Subcutaneous abdominal adipose tissue (tissue), 5 donors: ENCODE data around the gene SLC37A2.

ENCODE experiments used
- H3K27ac ChIP-seq: one replicate; pipeline ENCODE4 v1.7.0; 2013; ENCODE audit warnings: low read depth, mild to moderate bottlenecking, inconsistent platforms, low read length, moderate library complexity
- H3K27me3 ChIP-seq, 5 donors: one replicate each; pipeline ENCODE4 v1.7.0; 2013; ENCODE audit warnings: low read length in 5 of 5, inconsistent platforms in 1 of 5; ENCODE audit not compliant: control insufficient read depth in 5 of 5, insufficient read depth in 4 of 5
- H3K36me3 ChIP-seq, 5 donors: one replicate each; pipeline ENCODE4 v1.7.0; 2013; ENCODE audit warnings: low read length in 5 of 5; ENCODE audit not compliant: control insufficient read depth in 5 of 5, insufficient read depth in 5 of 5
- H3K4me1 ChIP-seq, 5 donors: one replicate each; pipeline ENCODE4 v1.7.0; 2013; ENCODE audit warnings: low read length in 5 of 5, mild to moderate bottlenecking in 3 of 5, moderate library complexity in 1 of 5; ENCODE audit not compliant: control insufficient read depth in 5 of 5, insufficient read depth in 5 of 5
- H3K4me3 ChIP-seq, 5 donors: one replicate each; pipeline ENCODE4 v1.7.0; 2013; ENCODE audit warnings: low read length in 5 of 5, low read depth in 1 of 5
- H3K9ac ChIP-seq, 5 donors: one replicate each; pipeline ENCODE4 v1.7.0; 2013; ENCODE audit warnings: low read length in 5 of 5, mild to moderate bottlenecking in 4 of 5, moderate library complexity in 3 of 5
- H3K9me3 ChIP-seq, 5 donors: one replicate each; pipeline ENCODE4 v1.7.0; 2013; ENCODE audit warnings: low read length in 5 of 5; ENCODE audit not compliant: control insufficient read depth in 5 of 5
- donor health status: healthy.
- donor health status: healthy.
- donor health status: healthy.
- donor health status: healthy.
- donor health status: healthy.

SLC37A2 gene

GRCh38 chr11:125075242-125075625 is 12.1 kb downstream of the SLC37A2 start:
- no peak overlapping the region for H3K27ac ChIP-seq
- H3K4me1 ChIP-seq: peaks cover 2 to 43% (median 10%) of the 10 kb centered on the region in 5 donors
- H3K4me3 ChIP-seq: no peak overlapping the region
- peaks cover 0 to 12% (median 11%) of the 10 kb centered on the region in 5 donors for H3K27me3 ChIP-seq
- H3K36me3 ChIP-seq: peaks cover 0 to 3% (median 0%) of the 10 kb centered on the region in 5 donors
- H3K9ac ChIP-seq: peak overlapping the region in 1 of 5 donors; percentile 0
- H3K9me3 ChIP-seq: no peaks in the 10 kb centered on the region

- Histone ChIP-seq H3K9me3 (no peaks in the 10 kb centered on the region), H3K4me3 (no peak overlapping the region), H3K27me3 (peaks cover 0 to 12% (median 7%) of the 10 kb centered on the region in 5 donors), H3K36me3 (peaks cover 0 to 3% (median 2%) of the 10 kb centered on the region in 5 donors), H3K27ac (no peak overlapping the region), H3K4me1 (peaks cover 0 to 36% (median 9%) of the 10 kb centered on the region in 5 donors), H3K9ac (no peak overlapping the region)
Observed at GRCh38 chr11:125075900-125076317, 12.8 kb downstream of the SLC37A2 start.

DNA sequence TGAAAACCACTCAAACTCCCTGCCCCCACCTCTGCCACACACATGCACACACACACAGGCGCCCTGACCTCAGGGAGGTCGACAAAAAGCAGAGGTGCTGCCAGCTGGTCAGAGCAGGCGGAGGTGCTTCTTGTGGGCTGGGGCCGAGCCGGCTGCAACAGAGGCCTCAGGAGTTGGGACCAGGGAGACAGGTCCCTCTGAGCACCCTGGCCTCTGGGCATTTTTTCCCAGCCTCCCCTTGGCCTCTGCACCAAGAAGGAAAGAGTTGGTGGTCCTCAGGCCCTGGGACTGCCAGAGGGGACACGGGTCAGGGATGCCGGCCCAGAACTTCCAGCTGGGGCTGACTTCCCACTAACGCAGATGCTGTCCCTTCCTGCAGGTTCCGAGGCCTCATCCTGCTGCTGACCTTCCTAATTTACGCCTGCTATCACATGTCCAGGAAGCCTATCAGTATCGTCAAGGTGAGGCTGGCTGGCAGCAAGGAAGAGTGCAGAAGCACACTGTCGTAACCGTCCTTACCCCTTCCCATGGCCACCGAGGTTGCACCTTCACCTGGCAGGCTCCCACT is 13.4 kb downstream of the SLC37A2 start:
- Histone ChIP-seq H3K9me3 (no peaks in the 10 kb centered on the region), H3K27ac (no peak overlapping the region), H3K9ac (no peak overlapping the region), H3K27me3 (peaks cover 0 to 12% (median 7%) of the 10 kb centered on the region in 5 donors), H3K4me3 (no peak overlapping the region), H3K4me1 (peaks cover 0 to 31% (median 3%) of the 10 kb centered on the region in 5 donors), H3K36me3 (peaks cover 0 to 7% (median 3%) of the 10 kb centered on the region in 5 donors)

- Histone ChIP-seq H3K27me3 (peaks cover 0 to 12% (median 5%) of the 10 kb centered on the region in 5 donors), H3K4me1 (peaks cover 0 to 25% (median 0%) of the 10 kb centered on the region in 5 donors), H3K9ac (no peak overlapping the region), H3K9me3 (no peaks in the 10 kb centered on the region), H3K27ac (no peak overlapping the region), H3K36me3 (peaks cover 0 to 15% (median 3%) of the 10 kb centered on the region in 5 donors), H3K4me3 (no peak overlapping the region)
Observed at GRCh38 chr11:125078016-125078415, 14.9 kb downstream of the SLC37A2 start.

GRCh38 chr11:125078516-125079140 is 15.5 kb downstream of the SLC37A2 start:
- H3K27me3 ChIP-seq: peaks cover 3 to 12% (median 5%) of the 10 kb centered on the region in 5 donors
- H3K36me3 ChIP-seq: peaks cover 0 to 21% (median 5%) of the 10 kb centered on the region in 5 donors
- H3K4me3 ChIP-seq: no peak overlapping the region
- no peaks in the 10 kb centered on the region for H3K9me3 ChIP-seq
- no peak overlapping the region for H3K9ac ChIP-seq
- no peak overlapping the region for H3K27ac ChIP-seq
- peaks cover 0 to 19% (median 0%) of the 10 kb centered on the region in 5 donors for H3K4me1 ChIP-seq

- peaks cover 4 to 12% (median 7%) of the 10 kb centered on the region in 5 donors for H3K27me3 ChIP-seq
- no peak overlapping the region for H3K27ac ChIP-seq
- no peak overlapping the region for H3K4me3 ChIP-seq
- peaks cover 0 to 18% (median 0%) of the 10 kb centered on the region in 5 donors for H3K4me1 ChIP-seq
- H3K9ac ChIP-seq: no peak overlapping the region
- H3K9me3 ChIP-seq: no peaks in the 10 kb centered on the region
- peaks cover 0 to 27% (median 6%) of the 10 kb centered on the region in 5 donors for H3K36me3 ChIP-seq
Observed at GRCh38 chr11:125079151-125079877, 16.2 kb downstream of the SLC37A2 start.

DNA sequence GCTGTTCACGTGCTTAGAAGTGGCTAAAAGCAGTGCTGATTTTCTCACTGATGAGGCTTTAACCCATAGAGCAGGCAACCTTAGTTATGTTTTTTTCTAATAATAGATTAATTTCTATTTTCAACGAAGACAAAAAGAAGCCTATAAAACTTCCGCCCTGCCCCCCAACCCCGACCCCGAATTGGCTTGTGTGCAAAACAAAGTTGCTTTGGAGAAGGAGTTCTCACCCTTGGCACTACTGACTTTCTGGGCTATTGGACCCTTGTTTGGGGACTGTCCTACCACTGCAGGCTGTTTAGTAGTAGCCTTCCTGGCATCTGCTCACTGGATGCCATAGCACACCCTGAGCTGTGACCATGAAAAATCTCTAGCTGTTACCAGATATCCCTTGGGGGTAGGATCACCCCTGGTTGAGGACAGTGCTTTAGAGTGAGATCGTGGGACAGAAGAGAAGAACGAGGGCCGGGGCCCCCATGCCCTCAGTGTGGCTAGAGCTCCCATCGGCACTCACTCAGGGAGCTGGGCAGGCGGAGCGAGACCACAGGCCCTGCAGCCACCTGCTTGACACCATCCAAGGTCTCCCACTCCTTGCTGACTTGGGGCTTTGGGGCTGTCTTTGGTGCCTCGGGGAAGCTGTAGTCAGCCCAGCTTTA is 16.9 kb downstream of the SLC37A2 start:
- no peaks in the 10 kb centered on the region for H3K9me3 ChIP-seq
- peaks cover 0 to 34% (median 6%) of the 10 kb centered on the region in 5 donors for H3K36me3 ChIP-seq
- H3K27me3 ChIP-seq: peaks cover 5 to 12% (median 7%) of the 10 kb centered on the region in 5 donors
- no peak overlapping the region for H3K4me3 ChIP-seq
- H3K9ac ChIP-seq: no peak overlapping the region
- peaks cover 0 to 13% (median 0%) of the 10 kb centered on the region in 5 donors for H3K4me1 ChIP-seq
- no peak overlapping the region for H3K27ac ChIP-seq

DNA sequence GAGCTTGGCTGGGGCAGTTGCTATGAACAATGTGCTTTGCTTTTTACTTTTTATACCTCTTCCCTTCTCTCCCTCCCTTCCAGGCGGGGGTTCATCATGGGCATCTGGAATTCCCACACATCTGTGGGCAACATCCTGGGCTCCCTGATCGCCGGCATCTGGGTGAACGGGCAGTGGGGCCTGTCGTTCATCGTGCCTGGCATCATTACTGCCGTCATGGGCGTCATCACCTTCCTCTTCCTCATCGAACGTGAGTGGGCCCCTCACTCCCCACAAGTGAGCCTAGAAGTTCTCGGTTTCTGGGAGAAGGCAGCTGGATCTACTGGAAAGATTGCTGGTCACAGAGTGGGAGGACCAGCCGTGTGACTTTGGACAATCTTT is 17.4 kb downstream of the SLC37A2 start:
- Histone ChIP-seq H3K4me3 (no peak overlapping the region), H3K9me3 (no peaks in the 10 kb centered on the region), H3K27me3 (peaks cover 5 to 12% (median 7%) of the 10 kb centered on the region in 5 donors), H3K4me1 (peaks cover 0 to 8% (median 0%) of the 10 kb centered on the region in 5 donors), H3K9ac (no peak overlapping the region), H3K27ac (no peak overlapping the region), H3K36me3 (peaks cover 0 to 39% (median 6%) of the 10 kb centered on the region in 5 donors)

- H3K27me3 ChIP-seq: peaks cover 5 to 12% (median 7%) of the 10 kb centered on the region in 5 donors
Observed at GRCh38 chr11:125081098-125081798, 18.1 kb downstream of the SLC37A2 start.

More at GRCh38 chr11:125081098-125081798, 18.1 kb downstream of the SLC37A2 start:
- peaks cover 0 to 8% (median 0%) of the 10 kb centered on the region in 5 donors for H3K4me1 ChIP-seq
- no peak overlapping the region for H3K9ac ChIP-seq
- H3K36me3 ChIP-seq: peaks cover 0 to 40% (median 6%) of the 10 kb centered on the region in 5 donors
- H3K4me3 ChIP-seq: no peak overlapping the region
- H3K27ac ChIP-seq: no peak overlapping the region
- no peaks in the 10 kb centered on the region for H3K9me3 ChIP-seq
